ENCODE data around the gene SPDL1. TPM values are rescaled to one million over a fixed set of nuclear protein-coding genes. Genes with fewer than 3 reads are reported as not detected.

The SPDL1 gene
- 9.4 and 13.0 TPM in 2 replicates for total RNA-seq

GRCh38 chr5:169583424-169584220 lies at the start of gene SPDL1:
TSS of gene SPDL1 (plus strand) at chr5:169583773. CDS start at chr5:169588417, 4,644 bp downstream.

GRCh38 chr5:169637085-169637548 lies 53.5 kb downstream of the SPDL1 start, which contains the start of gene DOCK2:
TSS of gene DOCK2 (plus strand) at chr5:169637275. CDS start at chr5:169637327, 52 bp downstream.

Other genes starting within 250 kb of the SPDL1 start
- gene DOCK2, start 53.5 kb downstream of the SPDL1 start, total RNA-seq: 11.1 TPM in 1 of 2 replicates, not detected in the other